ENCODE measurements around the gene CRYBG1.
"Not testable (repeated sequence)": the region's sequence is repeated elsewhere in the genome, so short reads cannot be mapped to it uniquely, and the experiment has no call there.

Gene CRYBG1

DNA sequence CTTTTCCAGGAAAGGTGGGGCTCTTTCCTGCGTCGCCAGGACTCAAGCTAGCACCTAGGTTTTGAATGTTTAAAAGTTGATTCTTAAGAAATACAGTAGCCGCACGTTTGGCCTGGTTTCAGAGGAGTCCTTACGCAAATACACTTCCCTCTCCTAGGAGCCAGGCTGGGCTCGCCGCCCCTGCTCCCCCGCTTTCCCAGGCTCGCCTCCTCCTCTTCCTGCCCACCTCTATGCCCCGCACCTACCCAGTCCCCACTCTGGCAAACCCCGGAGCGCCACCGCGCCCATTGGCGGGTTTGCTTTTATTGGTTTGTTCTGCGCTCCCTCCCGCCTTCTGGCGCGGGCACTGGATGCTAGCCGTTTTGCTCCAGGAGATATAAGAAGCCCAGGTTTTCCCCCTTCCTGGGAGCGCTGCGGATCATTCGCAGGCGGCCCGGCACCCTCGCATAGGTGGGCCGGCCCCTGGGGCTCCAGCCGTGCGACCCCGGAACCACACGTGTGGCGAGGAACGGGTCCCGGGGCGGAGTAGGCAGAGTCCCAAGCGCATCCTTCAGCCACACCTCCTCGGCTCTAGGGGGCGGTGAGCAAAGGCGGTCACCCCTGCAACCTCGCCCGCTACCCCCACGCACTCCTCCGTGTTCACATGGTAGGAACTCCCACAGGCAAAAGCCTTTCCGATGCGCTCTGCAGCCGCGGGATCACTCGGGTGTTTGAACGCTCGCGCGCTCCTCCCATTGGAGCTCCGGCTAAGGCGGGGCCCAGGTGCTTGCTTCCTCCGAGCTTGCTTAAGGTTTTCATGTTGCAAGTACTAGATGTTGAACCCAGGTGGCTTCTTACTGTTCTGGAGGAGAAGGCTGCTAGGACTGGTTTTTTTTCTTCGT lies 149.8 kb downstream of the CRYBG1 start:
- peak; percentile 72 for DNase-seq

- no peak for DNase-seq
These were observed 151.0 kb downstream of the CRYBG1 start for GRCh38 chr6:106511288-106512047.

GRCh38 chr6:106512048-106512967 lies 151.8 kb downstream of the CRYBG1 start:
- DNase-seq: peak; percentile 83

GRCh38 chr6:106512968-106513574 lies 152.6 kb downstream of the CRYBG1 start:
- DNase-seq: no peak

GRCh38 chr6:106513808-106514582 lies 153.5 kb downstream of the CRYBG1 start:
- no peak for DNase-seq

- no peak for DNase-seq
These were observed 154.0 kb downstream of the CRYBG1 start for GRCh38 chr6:106514583-106514885.

- not testable (repeated sequence) for DNase-seq
These were observed 155.1 kb downstream of the CRYBG1 start for GRCh38 chr6:106515582-106515981.

DNA sequence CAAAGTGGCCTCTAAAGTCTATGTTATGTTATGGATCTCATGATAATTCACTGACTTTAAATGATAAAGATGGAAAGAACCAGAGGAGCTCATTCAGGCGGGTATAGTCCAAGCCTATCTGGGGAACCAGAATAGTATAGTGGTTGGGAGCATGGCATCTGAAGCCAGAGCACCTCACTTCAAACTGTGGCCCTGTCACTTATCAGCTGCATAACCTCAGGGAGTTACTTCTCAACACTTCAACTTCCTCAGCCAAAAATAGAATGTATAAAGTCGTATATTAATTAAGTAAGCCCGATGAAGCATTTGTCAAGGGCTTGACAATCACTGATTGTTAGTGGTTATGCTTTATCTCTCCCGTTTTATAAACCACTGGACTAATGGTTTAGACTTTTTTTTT lies 156.1 kb downstream of the CRYBG1 start:
- peak; percentile 45 for DNase-seq

GRCh38 chr6:106517706-106518105 lies 157.2 kb downstream of the CRYBG1 start:
- no peak for DNase-seq

- no peak for DNase-seq
These were observed 158.2 kb downstream of the CRYBG1 start for GRCh38 chr6:106518748-106519147.

DNA sequence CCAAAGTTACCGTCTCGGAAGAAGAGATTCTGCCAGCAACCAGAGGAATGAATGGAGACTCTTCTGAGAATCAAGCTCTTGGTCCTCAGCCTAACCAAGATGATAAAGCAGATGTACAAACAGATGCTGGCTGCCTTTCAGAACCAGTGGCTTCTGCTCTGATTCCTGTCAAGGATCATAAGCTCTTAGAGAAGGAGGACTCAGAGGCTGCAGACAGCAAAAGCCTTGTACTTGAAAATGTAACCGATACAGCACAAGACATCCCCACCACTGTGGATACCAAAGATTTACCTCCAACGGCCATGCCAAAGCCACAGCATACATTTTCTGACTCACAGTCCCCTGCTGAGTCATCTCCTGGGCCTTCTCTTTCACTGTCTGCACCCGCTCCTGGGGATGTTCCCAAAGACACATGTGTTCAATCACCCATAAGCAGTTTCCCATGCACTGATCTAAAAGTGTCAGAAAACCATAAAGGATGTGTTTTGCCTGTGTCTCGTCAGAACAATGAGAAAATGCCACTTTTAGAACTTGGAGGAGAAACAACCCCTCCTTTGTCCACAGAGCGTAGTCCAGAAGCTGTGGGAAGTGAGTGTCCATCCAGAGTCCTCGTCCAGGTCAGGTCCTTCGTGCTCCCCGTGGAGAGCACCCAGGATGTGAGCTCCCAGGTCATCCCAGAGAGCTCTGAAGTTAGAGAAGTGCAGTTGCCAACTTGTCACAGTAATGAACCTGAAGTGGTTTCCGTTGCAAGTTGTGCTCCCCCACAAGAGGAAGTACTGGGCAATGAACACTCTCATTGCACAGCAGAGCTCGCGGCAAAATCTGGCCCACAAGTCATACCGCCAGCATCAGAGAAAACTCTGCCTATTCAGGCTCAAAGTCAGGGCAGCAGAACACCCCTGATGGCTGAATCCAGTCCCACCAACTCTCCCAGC lies 159.2 kb downstream of the CRYBG1 start:
- peak; percentile 82 for DNase-seq

- peak; percentile 91 for DNase-seq
These were observed 160.3 kb downstream of the CRYBG1 start for GRCh38 chr6:106520711-106521401.

GRCh38 chr6:106522562-106523250 lies 162.2 kb downstream of the CRYBG1 start:
- no peak for DNase-seq

- peak; percentile 63 for DNase-seq
These were observed 164.8 kb downstream of the CRYBG1 start for GRCh38 chr6:106525107-106525881.

DNA sequence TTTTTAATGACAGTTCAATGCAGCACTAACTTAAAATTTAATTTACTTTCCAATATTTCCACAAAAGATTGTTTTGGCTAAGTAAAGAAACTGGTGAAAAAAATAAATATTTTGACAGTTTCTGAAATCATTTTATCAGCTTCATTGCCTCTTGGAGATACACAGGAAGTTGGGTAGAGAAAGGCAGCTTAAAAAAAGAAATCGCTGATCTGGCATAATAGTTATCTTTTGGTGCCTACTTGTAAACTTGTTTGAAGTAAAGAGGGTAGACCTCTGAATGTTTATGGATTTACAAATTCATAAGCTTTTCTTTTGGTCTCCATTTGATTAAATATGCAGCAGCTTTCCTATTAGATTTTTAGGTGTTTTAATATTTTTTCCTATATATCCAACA lies 165.4 kb downstream of the CRYBG1 start:
- DNase-seq: peak; percentile 50

- no peak for DNase-seq
These were observed 166.6 kb downstream of the CRYBG1 start for GRCh38 chr6:106527117-106527516.

DNA sequence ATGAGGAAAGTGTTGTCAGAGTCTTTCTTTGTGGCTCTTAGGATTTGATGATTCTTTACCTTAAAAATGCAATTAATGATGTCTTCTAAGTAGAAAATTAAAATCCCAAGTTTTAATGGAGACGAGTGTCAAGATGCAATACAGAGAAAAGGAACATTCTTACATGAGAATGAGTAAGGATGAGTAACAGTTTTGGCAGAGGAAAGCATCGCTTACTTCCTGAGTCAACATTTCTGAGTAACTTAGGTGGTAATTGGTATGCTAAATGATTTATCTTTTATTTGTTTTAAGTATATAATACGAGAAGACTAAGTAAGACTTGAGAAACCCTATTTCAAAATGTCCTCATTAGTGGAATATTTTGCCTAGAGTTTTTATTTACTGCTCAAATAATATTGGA lies 167.5 kb downstream of the CRYBG1 start:
- DNase-seq: no peak

DNA sequence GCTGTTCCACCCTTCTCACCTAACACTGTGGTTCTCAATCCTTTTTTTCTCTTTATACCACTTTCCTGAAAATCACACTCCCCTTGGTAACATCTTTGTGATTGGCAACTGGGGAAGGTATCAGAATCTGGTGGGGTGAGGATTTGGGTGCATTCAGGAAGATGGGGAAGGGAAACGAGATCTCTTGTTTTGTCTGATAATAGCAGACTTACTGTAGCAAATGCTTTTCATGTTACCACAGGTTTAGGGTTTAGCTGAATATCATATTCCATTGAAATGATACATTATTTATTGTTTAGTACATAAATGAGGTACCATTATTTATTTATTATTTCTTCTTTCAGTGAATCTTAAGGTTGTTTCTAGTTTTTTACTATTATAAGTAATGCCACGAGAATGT lies 168.0 kb downstream of the CRYBG1 start:
- no peak for DNase-seq

- no peak for DNase-seq
These were observed 168.9 kb downstream of the CRYBG1 start for GRCh38 chr6:106529438-106529837.
